HCT116 (cell line): Measurements from ENCODE around the gene MTARC2. TPM values are rescaled to one million over a fixed set of nuclear protein-coding genes. Genes with fewer than 3 reads are reported as not detected.

Source experiments
- ATAC-seq: fragments of 200-7000 bp; cut with Tn5 transposase; 2 replicates; pipeline ENCODE4 v1.9.1; 2020; ENCODE audit warnings: mild to moderate bottlenecking, moderate library complexity
- BruUV-seq: library from RNA; stranded (reverse); fragments of 400-500 nt; replicated peaks from 2 replicates; lab custom pipeline; 2021; lab: Mats Ljungman, UMichigan
- CTCF ChIA-PET: fragments of 300-600 bp; sonication (Branson Sonifier 250); formaldehyde crosslinking; loops from one replicate; lab custom pipeline; 2021; ENCODE audit warnings: antibody characterized with exemption; lab: Charles Lee
- POLR2A ChIA-PET: fragments of 300-600, 350-600 bp; sonication (Branson Sonifier 250); formaldehyde crosslinking; loops from one replicate; lab custom pipeline; 2021; ENCODE audit warnings: antibody characterized with exemption; lab: Charles Lee
- RAD21 ChIA-PET, 2 experiments: fragments of 300-600 bp; sonication (Branson Sonifier 250); formaldehyde crosslinking; loops; one replicate each; lab custom pipeline; 2023; ENCODE audit warnings: low total read pairs in 2 of 2; ENCODE audit not compliant: uncharacterized antibody in 2 of 2, unreplicated experiment in 2 of 2, low non-redundant PET in 1 of 2; lab: Charles Lee
- DNase-seq: peaks from one replicate; pipeline ENCODE4 v3.0.0-alpha.2; 2010; ENCODE audit warnings: low read depth, low spot score
- H2AFZ ChIP-seq: fragments of 200-600 bp; shearing (Covaris generic), sonication (generic); 2 replicates; pipeline ENCODE4 v1.6.1; 2017; ENCODE audit warnings: low read depth, mixed run types, mixed read lengths, antibody characterized with exemption, low read length; ENCODE audit not compliant: poor library complexity, severe bottlenecking
- H3K27ac ChIP-seq: 2 replicates; pipeline ENCODE4 v1.5.1; 2012; ENCODE audit warnings: low read depth, low read length
- H3K27me3 ChIP-seq: fragments of 200-600 bp; sonication (generic); 2 replicates; pipeline ENCODE4 v1.6.1; 2016; ENCODE audit warnings: mixed run types, low read length, mixed read lengths; ENCODE audit not compliant: insufficient read depth
- H3K36me3 ChIP-seq, 2 experiments: fragments of 200-500 bp in 1 of 2; fragments of 200-600 bp in 1 of 2; sonication (Bioruptor generic) in 1 of 2; sonication (generic) in 1 of 2; 2 replicates each; pipeline versions ENCODE4 v1.5.1 to v1.6.1; 2014 to 2016; ENCODE audit warnings: low read length in 2 of 2, inconsistent platforms in 1 of 2, mixed read lengths in 1 of 2, mixed run types in 1 of 2; ENCODE audit not compliant: insufficient read depth in 2 of 2, control insufficient read depth in 1 of 2
- H3K4me1 ChIP-seq, 2 experiments: fragments of 200-600 bp in 1 of 2; sonication (generic) in 1 of 2; 2 replicates each; pipeline versions ENCODE4 v1.5.1 to v1.6.1; 2012 to 2017; ENCODE audit warnings: low read length in 2 of 2, inconsistent platforms in 1 of 2, mild to moderate bottlenecking in 1 of 2, mixed read lengths in 1 of 2, mixed run types in 1 of 2, moderate library complexity in 1 of 2; ENCODE audit not compliant: insufficient read depth in 2 of 2, control insufficient read depth in 1 of 2
- H3K4me2 ChIP-seq: fragments of 200-600 bp; sonication (generic); 2 replicates; pipeline ENCODE4 v1.6.1; 2017; ENCODE audit warnings: mixed run types, low read length, mixed read lengths
- H3K4me3 ChIP-seq, 2 experiments: fragments of 200-600 bp in 1 of 2; sonication (generic) in 1 of 2; replicated peaks in 1 of 2; 2 replicates each; pipeline ENCODE4 v1.5.1; 2011 to 2016; ENCODE audit warnings: low read length in 2 of 2, control low read depth in 1 of 2, low read depth in 1 of 2, mild to moderate bottlenecking in 1 of 2, mixed read lengths in 1 of 2, mixed run types in 1 of 2
- H3K79me2 ChIP-seq: fragments of 200-600 bp; sonication (generic); 2 replicates; pipeline ENCODE4 v1.6.1; 2017; ENCODE audit warnings: mild to moderate bottlenecking, mixed run types, low read length, moderate library complexity, mixed read lengths; ENCODE audit not compliant: insufficient read depth
- H3K9ac ChIP-seq: fragments of 200-600 bp; sonication (generic); 2 replicates; pipeline ENCODE4 v1.6.1; 2016; ENCODE audit warnings: low read length, mixed read lengths
- H3K9me2 ChIP-seq: fragments of 200-600 bp; sonication (generic), shearing (Covaris generic); 2 replicates; pipeline ENCODE4 v1.6.1; 2017; ENCODE audit warnings: mixed run types, mild to moderate bottlenecking, moderate library complexity; ENCODE audit not compliant: insufficient read depth
- H3K9me3 ChIP-seq, 2 experiments: fragments of 200-500 bp in 1 of 2; fragments of 200-600 bp in 1 of 2; sonication (Bioruptor generic) in 1 of 2; sonication (generic) in 1 of 2; 2 replicates each; pipeline ENCODE4 v1.6.1; 2014 to 2017; ENCODE audit warnings: low read length in 2 of 2, mixed read lengths in 2 of 2, inconsistent platforms in 1 of 2, low read depth in 1 of 2, mild to moderate bottlenecking in 1 of 2, mixed run types in 1 of 2, moderate library complexity in 1 of 2; ENCODE audit not compliant: control insufficient read depth in 1 of 2, insufficient read depth in 1 of 2
- H4K20me1 ChIP-seq: fragments of 200-600 bp; sonication (generic), shearing (Covaris generic); 2 replicates; pipeline ENCODE4 v1.6.1; 2017; ENCODE audit warnings: mixed run types, mild to moderate bottlenecking, moderate library complexity; ENCODE audit not compliant: insufficient read depth
- CBX3 ChIP-seq: IDR thresholded peaks from 2 replicates; pipeline ENCODE4 v1.6.1; 2012; ENCODE audit warnings: low read depth
- CEBPB ChIP-seq: IDR thresholded peaks from 2 replicates; pipeline ENCODE4 v1.6.1; 2012; ENCODE audit warnings: low read depth
- CTCF ChIP-seq, 3 experiments: fragments of 200-600 bp in 1 of 3; sonication (generic) in 1 of 3; IDR thresholded peaks in 2 of 3; conservative IDR thresholded peaks in 1 of 3; 2 replicates each; pipeline ENCODE4 v1.5.1; 2012 to 2017; ENCODE audit warnings: low read depth in 2 of 3, low read length in 2 of 3, antibody characterized with exemption in 1 of 3, borderline replicate concordance in 1 of 3, control low read depth in 1 of 3, mild to moderate bottlenecking in 1 of 3, mixed read lengths in 1 of 3, mixed run types in 1 of 3, moderate library complexity in 1 of 3; ENCODE audit not compliant: insufficient read depth in 1 of 3
- EGR1 ChIP-seq: IDR thresholded peaks from 2 replicates; pipeline ENCODE4 v1.6.1; 2012; ENCODE audit warnings: low read depth
- ELF1 ChIP-seq: IDR thresholded peaks from 2 replicates; pipeline ENCODE4 v1.6.1; 2012; ENCODE audit warnings: low read depth, borderline replicate concordance
- EZH2 ChIP-seq: fragments of 200-600 bp; sonication (generic); IDR thresholded peaks from 2 replicates; pipeline ENCODE4 v1.6.1; 2017; ENCODE audit warnings: antibody characterized with exemption, mixed run types
- FOSL1 ChIP-seq: IDR thresholded peaks from 2 replicates; pipeline ENCODE4 v1.6.1; 2012; ENCODE audit warnings: low read depth
- JUND ChIP-seq: IDR thresholded peaks from 2 replicates; pipeline ENCODE4 v1.6.1; 2012
- POLR2A ChIP-seq: IDR thresholded peaks from 2 replicates; pipeline ENCODE4 v1.7.0; 2011; ENCODE audit warnings: borderline replicate concordance; ENCODE audit not compliant: insufficient read depth, insufficient read length; ENCODE audit errors: extremely low read depth
- POLR2AphosphoS5 ChIP-seq: IDR thresholded peaks from 2 replicates; pipeline ENCODE4 v1.6.1; 2011; ENCODE audit warnings: mild to moderate bottlenecking, low read depth, low read length, moderate library complexity
- RAD21 ChIP-seq: IDR thresholded peaks from 2 replicates; pipeline ENCODE4 v1.6.1; 2012; ENCODE audit warnings: low read depth, mild to moderate bottlenecking
- REST ChIP-seq: IDR thresholded peaks from 2 replicates; pipeline ENCODE4 v1.6.1; 2012; ENCODE audit warnings: low read depth
- SIN3A ChIP-seq: IDR thresholded peaks from 2 replicates; pipeline ENCODE4 v1.6.1; 2012; ENCODE audit warnings: low read depth
- SP1 ChIP-seq: IDR thresholded peaks from 2 replicates; pipeline ENCODE4 v1.6.1; 2012; ENCODE audit warnings: low read depth
- SRF ChIP-seq: IDR thresholded peaks from 2 replicates; pipeline ENCODE4 v1.6.1; 2012; ENCODE audit warnings: low read depth
- YY1 ChIP-seq: IDR thresholded peaks from 2 replicates; pipeline ENCODE4 v1.6.1; 2011; ENCODE audit warnings: low read length, low read depth, moderate library complexity, mild to moderate bottlenecking; ENCODE audit not compliant: insufficient replicate concordance; ENCODE audit errors: extremely low read depth
- ZFX ChIP-seq: fragments of 450-650 bp; IDR thresholded peaks from 2 replicates; pipeline ENCODE4 v1.6.1; 2017
- ZNF274 ChIP-seq: fragments of 200-500 bp; sonication (Bioruptor generic); IDR thresholded peaks from 2 replicates; pipeline ENCODE4 v1.6.1; 2014; ENCODE audit warnings: mild to moderate bottlenecking, low read depth, low read length, inconsistent platforms
- intact Hi-C: fragments of 100-400 bp; cut with micrococcal nuclease; formaldehyde crosslinking; loops from 2 replicates; pipeline ENCODE4 v1.10.0; 2022
- total RNA-seq: library from RNA; stranded (reverse); gene quantifications from one replicate; pipeline ENCODE4 v1.2.1, GENCODE V29; 2021; ENCODE audit not compliant: unreplicated experiment
- TF ChIP-seq, protein P1 (sequence below): IDR thresholded peaks from 2 replicates; pipeline ENCODE4 v1.6.1; 2011; ENCODE audit warnings: mild to moderate bottlenecking, low read length, moderate library complexity; ENCODE audit not compliant: insufficient replicate concordance; ENCODE audit errors: extremely low read depth
- TF ChIP-seq, protein P2 (sequence below): IDR thresholded peaks from 2 replicates; pipeline ENCODE4 v1.6.1; 2012

The MTARC2 gene
- total RNA-seq, 1 experiment from 2014 or later = 16.6 TPM

GRCh38 chr1:220733086-220733601 is 15.0 kb upstream of the MTARC2 start:
- CTCF ChIA-PET = interaction anchor here (0.6 to 3.0 kb wide), 38 partner anchors 9 to 1562 kb away, joined by 3 to 31 read pairs (median 4); partner anchors contain the start of genes C1orf115 and MTARC2
- peak; percentile 76 for DNase-seq
- H3K27ac ChIP-seq = peak overlapping the region; percentile 35; the same call in 1 of the 2 replicates
- peak; percentile 89 for ATAC-seq
- no peaks in the 10 kb centered on the region for H3K36me3 ChIP-seq
- H3K4me1 ChIP-seq = peaks cover 11 to 27% of the 10 kb centered on the region in 2 experiments
- H3K9me3 ChIP-seq = no peaks in the 10 kb centered on the region
- H4K20me1 ChIP-seq = no peaks in the 10 kb centered on the region
- RAD21 ChIA-PET = interaction anchor here in 1 of 2 experiments (0.6 to 1.3 kb wide), 3 partner anchors 24 to 44 kb away, joined by 3 to 4 read pairs (median 3); no protein-coding TSS in a partner anchor
- H3K4me2 ChIP-seq = peak overlapping the region; percentile 82
- H3K9me2 ChIP-seq = no peaks in the 10 kb centered on the region
- H3K4me3 ChIP-seq = peak overlapping the region; percentile 17 to 35
- POLR2A ChIA-PET = interaction anchor here (0.7 to 2.1 kb wide), 5 partner anchors 10 to 436 kb away, joined by 3 to 10 read pairs (median 3); partner anchors contain the start of gene MTARC2
- H3K27me3 ChIP-seq = no peaks in the 10 kb centered on the region
- intact Hi-C loops = loop anchor here (1.0 kb wide), 4 partner anchors 43 to 452 kb away; partner anchors contain the start of gene C1orf115
- H3K9ac ChIP-seq = peak overlapping the region; percentile 30
- no peaks in the 10 kb centered on the region for H3K79me2 ChIP-seq
- BruUV-seq = no TSS peak
- peak overlapping the region; percentile 100 for H2AFZ ChIP-seq
- TF ChIP-seq SRF (no peak), POLR2AphosphoS5 (peak; percentile 52; the same call in 1 of the 2 replicates), SIN3A (no peak), EZH2 (no peak), REST (no peak), POLR2A (no peak), CEBPB (no peak), CTCF (IDR thresholded peaks at IDR 0.05 in 2 of 3, conservative IDR thresholded peaks at IDR 0.05 in 1 of 3; ENCODE audit: borderline replicate concordance in 1 of 3, insufficient read depth in 1 of 3, low read depth in 2 of 3, low read length in 2 of 3) (peak; percentile 85 to 92 (median 89)), ZNF274 (no peak), SP1 (peak; percentile 36), EGR1 (peak; percentile 28; the same call in 1 of the 2 replicates), ZFX (no peak), CBX3 (peak; percentile 51; the same call in 1 of the 2 replicates), FOSL1 (peak; percentile 5; the same call in 1 of the 2 replicates), JUND (no peak), YY1 (peak; percentile 67), ELF1 (peak; percentile 67), RAD21 (peak; percentile 91)
- TF ChIP-seq, protein P1, sequence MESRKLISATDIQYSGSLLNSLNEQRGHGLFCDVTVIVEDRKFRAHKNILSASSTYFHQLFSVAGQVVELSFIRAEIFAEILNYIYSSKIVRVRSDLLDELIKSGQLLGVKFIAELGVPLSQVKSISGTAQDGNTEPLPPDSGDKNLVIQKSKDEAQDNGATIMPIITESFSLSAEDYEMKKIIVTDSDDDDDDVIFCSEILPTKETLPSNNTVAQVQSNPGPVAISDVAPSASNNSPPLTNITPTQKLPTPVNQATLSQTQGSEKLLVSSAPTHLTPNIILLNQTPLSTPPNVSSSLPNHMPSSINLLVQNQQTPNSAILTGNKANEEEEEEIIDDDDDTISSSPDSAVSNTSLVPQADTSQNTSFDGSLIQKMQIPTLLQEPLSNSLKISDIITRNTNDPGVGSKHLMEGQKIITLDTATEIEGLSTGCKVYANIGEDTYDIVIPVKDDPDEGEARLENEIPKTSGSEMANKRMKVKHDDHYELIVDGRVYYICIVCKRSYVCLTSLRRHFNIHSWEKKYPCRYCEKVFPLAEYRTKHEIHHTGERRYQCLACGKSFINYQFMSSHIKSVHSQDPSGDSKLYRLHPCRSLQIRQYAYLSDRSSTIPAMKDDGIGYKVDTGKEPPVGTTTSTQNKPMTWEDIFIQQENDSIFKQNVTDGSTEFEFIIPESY = no peak
- TF ChIP-seq, protein P2, sequence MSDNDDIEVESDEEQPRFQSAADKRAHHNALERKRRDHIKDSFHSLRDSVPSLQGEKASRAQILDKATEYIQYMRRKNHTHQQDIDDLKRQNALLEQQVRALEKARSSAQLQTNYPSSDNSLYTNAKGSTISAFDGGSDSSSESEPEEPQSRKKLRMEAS = no peak
